ENCODE measurements around the gene ASPHD2. TPM values are rescaled to one million over a fixed set of nuclear protein-coding genes. Genes with fewer than 3 reads are reported as not detected.

The ASPHD2 gene
- total and polyA plus RNA-seq, 2 of the 13 experiments (the other 11 are each of a cell fraction or from before 2014, with no cell fraction given) = 0.04 TPM

DNA sequence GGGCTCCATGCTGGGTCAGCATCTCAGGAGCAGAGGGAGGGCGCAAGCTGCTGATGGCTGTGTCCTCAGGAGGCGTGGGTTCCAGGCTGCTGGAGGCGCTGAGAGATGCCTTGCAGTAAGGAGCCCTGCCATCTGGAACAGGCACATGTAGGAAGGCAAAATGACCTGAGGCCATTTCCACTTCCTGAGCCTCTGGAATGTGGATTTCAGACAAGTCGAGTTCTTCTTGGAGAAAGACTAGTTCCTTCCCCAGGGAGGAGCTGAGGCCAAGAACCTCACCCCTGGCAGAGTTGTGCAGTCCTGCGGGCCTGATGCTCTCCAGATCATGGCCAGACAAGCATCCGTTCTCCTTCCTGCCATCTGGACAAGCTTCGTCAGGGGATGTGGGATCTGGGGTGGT, 35.3 kb downstream of the ASPHD2 start:
- Histone ChIP-seq H3K4me1 (ENCODE audit: insufficient read depth, low read length) (peaks cover 16% of the 10 kb centered on the region), H3K4me2 (ENCODE audit: low read depth, low read length) (no peak overlapping the region), H3K9me3 (ENCODE audit: low read length) (no peaks in the 10 kb centered on the region), H3K36me3 (replicated peaks in 1 of 2; ENCODE audit: control insufficient read depth in 1 of 2, insufficient read depth in 2 of 2, low read length in 2 of 2) (peaks cover 32 to 77% of the 10 kb centered on the region in 2 experiments), H3K27me3 (ENCODE audit: control insufficient read depth in 1 of 2, insufficient read depth in 2 of 2, low read length in 2 of 2) (no peaks in the 10 kb centered on the region), H3K9ac (ENCODE audit: insufficient read depth, low read depth, low read length) (no peak overlapping the region), H4K20me1 (ENCODE audit: insufficient read depth, low read length) (peaks cover 4% of the 10 kb centered on the region), H2AFZ (ENCODE audit: low read length) (no peak overlapping the region), H3K27ac (ENCODE audit: extremely low read length, insufficient read depth, low read length) (no peak overlapping the region), H3K4me3 (replicated peaks in 1 of 3; ENCODE audit: insufficient read depth in 1 of 3, low read depth in 2 of 3, low read length in 3 of 3) (no peak overlapping the region), H3K79me2 (ENCODE audit: insufficient read depth, low read length) (no peaks in the 10 kb centered on the region)
- ChIA-PET POLR2A (no interaction called here), CTCF (ENCODE audit: low intra/inter-chr PET ratio, low total read pairs) (no interaction called here)
- TF ChIP-seq NFE2 (CRISPR knock-in tag; IDR thresholded peaks at IDR 0.05) (no peak), CREB1 (IDR thresholded peaks at IDR 0.05) (no peak), CREB1 (CRISPR knock-in tag; IDR thresholded peaks at IDR 0.05) (no peak)
- 100% methylated on average over 2 of the region's 7 CpGs for WGBS (ENCODE audit: low lambda C conversion rate)
- DNase-seq (ENCODE audit: low spot score) (no peak), ATAC-seq (no peak), FAIRE-seq (no peak)
- in situ Hi-C loops (cut with HindIII; ENCODE audit: extremely low pct_ligation_motif_present, low pct_unique_long_range_greater_than_20kb) (loop anchor here (5.0 kb wide), 1 partner anchor 97 kb away; no protein-coding TSS in a partner anchor), intact Hi-C loops (cut with micrococcal nuclease; ENCODE audit: unreplicated experiment) (no loop called here)
- no TSS peak for BruUV-seq (replicated peaks)

DNA sequence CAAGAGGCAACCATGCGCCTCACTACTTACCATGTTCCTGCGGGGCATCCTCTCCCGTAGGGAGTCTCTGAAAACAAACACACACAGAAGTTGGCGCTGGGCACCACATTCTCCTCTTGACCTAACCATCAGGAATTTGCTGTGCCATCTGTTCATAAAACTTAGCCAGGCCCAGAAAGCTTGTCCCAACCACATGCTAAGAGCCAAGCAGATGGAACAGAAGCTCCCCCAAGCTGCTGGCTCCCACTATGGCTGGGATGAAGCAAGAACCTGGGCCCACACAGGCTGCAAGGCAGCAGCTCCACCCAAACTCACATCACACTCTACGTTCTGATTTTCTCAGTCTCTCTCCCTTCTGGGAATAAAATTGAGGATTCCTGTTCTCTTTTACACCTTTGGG, 37.1 kb downstream of the ASPHD2 start:
- Histone ChIP-seq H3K27ac (ENCODE audit: extremely low read length, insufficient read depth, low read length) (no peak overlapping the region), H3K36me3 (replicated peaks in 1 of 2; ENCODE audit: control insufficient read depth in 1 of 2, insufficient read depth in 2 of 2, low read length in 2 of 2) (peaks cover 43 to 78% of the 10 kb centered on the region in 2 experiments), H4K20me1 (ENCODE audit: insufficient read depth, low read length) (0 out of 2 replicates have a peak, but pooled peaks cover under 1% of the 10 kb centered on the region), H3K79me2 (ENCODE audit: insufficient read depth, low read length) (no peaks in the 10 kb centered on the region), H3K27me3 (ENCODE audit: control insufficient read depth in 1 of 2, insufficient read depth in 2 of 2, low read length in 2 of 2) (no peaks in the 10 kb centered on the region), H3K9me3 (ENCODE audit: low read length) (no peaks in the 10 kb centered on the region), H3K9ac (ENCODE audit: insufficient read depth, low read depth, low read length) (no peak overlapping the region), H3K4me1 (ENCODE audit: insufficient read depth, low read length) (peaks cover 12% of the 10 kb centered on the region), H2AFZ (ENCODE audit: low read length) (no peak overlapping the region), H3K4me2 (ENCODE audit: low read depth, low read length) (no peak overlapping the region), H3K4me3 (replicated peaks in 1 of 3; ENCODE audit: insufficient read depth in 1 of 3, low read depth in 2 of 3, low read length in 3 of 3) (no peak overlapping the region)
- no peak for ATAC-seq
- TF ChIP-seq NFE2 (CRISPR knock-in tag; IDR thresholded peaks at IDR 0.05) = no peak
- no peak for TF ChIP-seq NFIB (CRISPR knock-in tag; IDR thresholded peaks at IDR 0.05; ENCODE audit: borderline replicate concordance)
- TF ChIP-seq HNRNPUL1 (IDR thresholded peaks at IDR 0.05; ENCODE audit: low read depth, low read length) = no peak
- DNase-seq (ENCODE audit: low spot score) = no peak
- 98% methylated on average over 4 of the region's 5 CpGs for WGBS (ENCODE audit: low lambda C conversion rate)
- ChIA-PET CTCF (ENCODE audit: low intra/inter-chr PET ratio, low total read pairs) (no interaction called here), POLR2A (no interaction called here)
- intact Hi-C loops (cut with micrococcal nuclease; ENCODE audit: unreplicated experiment) (no loop called here), in situ Hi-C loops (cut with HindIII; ENCODE audit: extremely low pct_ligation_motif_present, low pct_unique_long_range_greater_than_20kb) (no loop called here)
- no peak for FAIRE-seq
- BruUV-seq (replicated peaks) = no TSS peak

All from HepG2 (cell line).